Small intestine (tissue), 7 donors: ENCODE data around the gene CDH13. TPM values are rescaled to one million over a fixed set of nuclear protein-coding genes. Genes with fewer than 3 reads are reported as not detected.

Experiments
- DNase-seq, 2 donors: peaks; one replicate each; pipeline versions ENCODE4 v3.0.0 to v3.0.0-alpha.2; 2013
- FAIRE-seq: peaks from 2 replicates; lab custom pipeline; 2012; peaks lifted over from hg19 to GRCh38; lab: Jason Lieb, UNC
- H3K27ac ChIP-seq, 3 donors: one replicate each; pipeline ENCODE4 v1.5.1; 2013; ENCODE audit warnings: low read length in 2 of 3, mild to moderate bottlenecking in 2 of 3, control low read depth in 1 of 3, inconsistent platforms in 1 of 3, low read depth in 1 of 3, moderate library complexity in 1 of 3
- H3K27me3 ChIP-seq, 3 donors: one replicate each; pipeline ENCODE4 v1.6.1; 2013; ENCODE audit warnings: low read length in 3 of 3, inconsistent platforms in 1 of 3; ENCODE audit not compliant: control insufficient read depth in 3 of 3, insufficient read depth in 3 of 3
- H3K36me3 ChIP-seq, 3 donors: one replicate each; pipeline ENCODE4 v1.6.1; 2013; ENCODE audit warnings: low read length in 3 of 3, inconsistent platforms in 1 of 3, low read depth in 1 of 3, mild to moderate bottlenecking in 1 of 3, moderate library complexity in 1 of 3; ENCODE audit not compliant: control insufficient read depth in 3 of 3, insufficient read depth in 2 of 3
- H3K4me1 ChIP-seq, 3 donors: one replicate each; pipeline ENCODE4 v1.6.1; 2013; ENCODE audit warnings: low read length in 2 of 3, inconsistent platforms in 1 of 3, low read depth in 1 of 3, mild to moderate bottlenecking in 1 of 3, moderate library complexity in 1 of 3; ENCODE audit not compliant: control insufficient read depth in 3 of 3, insufficient read depth in 2 of 3
- H3K4me3 ChIP-seq, 3 donors: one replicate each; pipeline ENCODE4 v1.5.1; 2013; ENCODE audit warnings: low read length in 3 of 3, control low read depth in 1 of 3, inconsistent platforms in 1 of 3, low read depth in 1 of 3, mild to moderate bottlenecking in 1 of 3, moderate library complexity in 1 of 3
- H3K9me3 ChIP-seq, 2 donors: one replicate each; pipeline ENCODE4 v1.6.1; 2013; ENCODE audit warnings: low read depth in 1 of 2, low read length in 1 of 2; ENCODE audit not compliant: control insufficient read depth in 2 of 2, insufficient read depth in 1 of 2
- WGBS, 3 donors: extraction: QIAGEN DNeasy Blood & Tissue Kit; methylation state at CpG; one replicate each; pipeline ENCODE4 v1.1.7; 2013; 5-methylcytosine and 5-hydroxymethylcytosine counted together
- polyA plus RNA-seq, 4 donors: library from polyadenylated mRNA; stranded (reverse) in 3 of 4; unstranded in 1 of 4; fragments of 200-250 nt in 3 of 4; fragments of 120-200 nt in 1 of 4; gene quantifications; one replicate each; pipeline versions ENCODE4 v1.2.1 to v1.2.3, GENCODE V29; 2013
- donor health status: healthy with polysubstance abuse.
- donor health status: control.
- donor health status: control.
- donor health status: Bipolar disorder and iron deficiency.
- donor health status: healthy.

CDH13 gene
- polyA plus RNA-seq, 4 donors, result 0.27 to 15.0 (median 2.9) TPM; not detected in 1

DNA sequence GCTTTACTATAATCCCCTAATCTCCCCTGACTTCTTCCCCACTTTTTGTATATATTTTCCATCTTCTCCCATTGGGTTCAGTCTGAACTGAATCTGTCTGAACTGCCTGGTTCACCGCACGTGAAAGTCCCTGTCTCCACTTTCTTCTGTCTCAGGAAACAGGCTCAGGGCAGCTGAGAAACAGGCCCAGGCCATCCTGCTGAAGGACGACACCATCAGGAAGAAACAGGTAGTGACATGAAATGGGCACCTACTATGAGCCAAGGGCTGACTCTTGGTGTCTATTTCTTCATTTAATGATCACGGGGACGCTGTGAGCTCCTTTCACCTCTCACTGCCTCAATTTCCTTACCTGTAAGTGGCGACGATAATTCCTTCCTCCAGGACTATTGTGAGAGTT lies 1090.5 kb downstream of the CDH13 start:
- H3K9me3 ChIP-seq, result no peaks in the 10 kb centered on the region
- FAIRE-seq (no peak), DNase-seq (no peak)
- WGBS, 3 donors, result 76 to 83% (median 78%) methylated on average over 7 of the region's 7 CpGs
- H3K36me3 ChIP-seq, result no peaks in the 10 kb centered on the region
- no peak overlapping the region for H3K27ac ChIP-seq
- H3K4me3 ChIP-seq, result no peak overlapping the region
- H3K4me1 ChIP-seq, result no peaks in the 10 kb centered on the region
- peaks cover 0 to 1% (median 0%) of the 10 kb centered on the region in 3 donors for H3K27me3 ChIP-seq

DNA sequence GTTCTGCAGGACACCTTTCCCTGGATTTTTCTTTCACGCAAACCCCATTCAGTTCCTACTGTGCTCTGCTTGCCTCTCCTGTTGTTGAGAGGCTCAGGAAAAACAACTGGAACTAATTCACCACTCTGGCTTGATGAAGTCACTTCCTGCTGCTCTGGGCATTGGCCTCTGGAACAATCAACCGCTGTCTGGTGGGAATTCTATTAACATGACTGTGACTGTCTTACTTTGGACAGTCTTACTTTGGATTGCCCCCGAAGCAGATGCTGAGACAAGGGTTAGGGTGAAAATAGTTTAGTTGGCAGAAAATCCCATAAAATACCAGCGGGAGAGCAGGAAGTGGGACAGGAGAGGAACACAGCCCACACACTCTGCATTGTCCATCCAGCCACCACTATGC lies 1091.0 kb downstream of the CDH13 start:
- Histone ChIP-seq H3K36me3 (no peaks in the 10 kb centered on the region), H3K4me3 (no peak overlapping the region), H3K27me3 (peaks cover 0 to 1% (median 0%) of the 10 kb centered on the region in 3 donors), H3K9me3 (no peaks in the 10 kb centered on the region), H3K4me1 (no peaks in the 10 kb centered on the region), H3K27ac (no peak overlapping the region)
- WGBS, 3 donors, result 68 to 76% (median 71%) methylated on average over 4 of the region's 4 CpGs
- no peak for DNase-seq
- FAIRE-seq, result no peak

DNA sequence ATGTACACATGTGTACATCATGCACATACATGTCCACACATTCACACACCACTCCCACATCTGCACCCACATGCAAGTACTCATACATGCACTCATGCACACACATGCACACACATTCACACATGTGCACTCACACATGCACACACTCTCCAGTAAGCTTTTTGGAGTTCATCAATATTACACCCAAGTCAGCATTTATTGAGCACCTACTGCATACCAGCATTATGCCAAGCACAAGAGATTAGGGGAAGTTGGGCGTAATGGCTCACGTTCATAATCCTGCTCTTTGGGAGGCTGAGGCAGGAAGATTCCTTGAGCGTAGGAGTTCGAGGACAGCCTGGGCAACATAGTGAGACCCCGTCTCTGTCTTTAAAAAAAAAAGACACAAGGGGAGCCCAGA lies 1093.4 kb downstream of the CDH13 start:
- WGBS, 3 donors, result 88 to 94% (median 91%) methylated on average over 5 of the region's 5 CpGs
- no peaks in the 10 kb centered on the region for H3K9me3 ChIP-seq
- H3K4me3 ChIP-seq, result no peak overlapping the region

DNA sequence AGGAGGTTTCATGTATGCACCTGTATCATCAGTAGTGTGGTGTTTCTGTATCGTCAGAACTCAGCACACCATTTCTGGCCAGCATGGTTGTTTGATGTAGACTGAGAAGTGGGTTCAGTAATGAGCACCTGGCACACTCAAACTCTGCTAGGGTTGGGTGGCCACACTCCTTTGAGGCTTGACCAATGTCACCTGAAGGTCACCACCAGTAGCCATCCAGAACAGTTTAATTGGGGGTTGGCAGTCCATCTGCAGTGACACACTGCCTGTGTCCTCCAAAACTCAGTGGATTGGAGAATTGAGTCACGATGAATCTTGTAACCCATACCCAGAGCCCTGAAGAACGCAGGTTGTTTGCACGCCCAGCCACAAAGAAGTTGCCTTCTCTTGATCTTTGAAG lies 1094.2 kb downstream of the CDH13 start:
- no peaks in the 10 kb centered on the region for H3K36me3 ChIP-seq
- H3K4me1 ChIP-seq, result no peaks in the 10 kb centered on the region
- no peaks in the 10 kb centered on the region for H3K27me3 ChIP-seq
- no peak overlapping the region for H3K27ac ChIP-seq
- H3K4me3 ChIP-seq, result no peak overlapping the region
- no peaks in the 10 kb centered on the region for H3K9me3 ChIP-seq
- DNase-seq, result no peak
- no peak for FAIRE-seq
- WGBS, 3 donors, result 73 to 94% (median 90%) methylated on average over 4 of the region's 4 CpGs

More for the DNA sequence above, 1093.4 kb downstream of the CDH13 start:
- FAIRE-seq (no peak), DNase-seq (no peak)
- H3K36me3 ChIP-seq, result no peaks in the 10 kb centered on the region
- H3K4me1 ChIP-seq, result no peaks in the 10 kb centered on the region
- no peaks in the 10 kb centered on the region for H3K27me3 ChIP-seq
- no peak overlapping the region for H3K27ac ChIP-seq

DNA sequence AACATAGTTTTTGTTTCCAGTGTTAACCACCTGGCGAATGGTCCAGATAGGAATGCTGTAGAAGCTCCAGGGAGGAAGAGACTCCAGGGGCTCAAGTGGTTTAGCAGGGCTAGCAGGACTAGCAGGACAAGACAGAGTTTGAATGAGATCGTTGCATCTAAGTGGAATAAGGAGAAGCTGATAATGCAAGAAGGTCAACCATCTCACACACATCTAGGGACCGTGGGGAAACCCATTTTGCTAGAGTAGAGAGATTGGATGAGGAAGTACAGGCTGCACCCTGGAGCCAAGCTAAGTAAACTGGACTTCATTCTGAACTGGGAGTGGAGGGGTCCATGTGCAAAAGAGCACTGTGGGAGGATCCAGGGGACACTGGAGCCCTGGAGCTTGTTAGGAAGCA lies 1094.9 kb downstream of the CDH13 start:
- FAIRE-seq, result no peak
- no peaks in the 10 kb centered on the region for H3K9me3 ChIP-seq
- 51 to 68% (median 61%) methylated on average over 3 of the region's 3 CpGs for WGBS, 3 donors

DNA sequence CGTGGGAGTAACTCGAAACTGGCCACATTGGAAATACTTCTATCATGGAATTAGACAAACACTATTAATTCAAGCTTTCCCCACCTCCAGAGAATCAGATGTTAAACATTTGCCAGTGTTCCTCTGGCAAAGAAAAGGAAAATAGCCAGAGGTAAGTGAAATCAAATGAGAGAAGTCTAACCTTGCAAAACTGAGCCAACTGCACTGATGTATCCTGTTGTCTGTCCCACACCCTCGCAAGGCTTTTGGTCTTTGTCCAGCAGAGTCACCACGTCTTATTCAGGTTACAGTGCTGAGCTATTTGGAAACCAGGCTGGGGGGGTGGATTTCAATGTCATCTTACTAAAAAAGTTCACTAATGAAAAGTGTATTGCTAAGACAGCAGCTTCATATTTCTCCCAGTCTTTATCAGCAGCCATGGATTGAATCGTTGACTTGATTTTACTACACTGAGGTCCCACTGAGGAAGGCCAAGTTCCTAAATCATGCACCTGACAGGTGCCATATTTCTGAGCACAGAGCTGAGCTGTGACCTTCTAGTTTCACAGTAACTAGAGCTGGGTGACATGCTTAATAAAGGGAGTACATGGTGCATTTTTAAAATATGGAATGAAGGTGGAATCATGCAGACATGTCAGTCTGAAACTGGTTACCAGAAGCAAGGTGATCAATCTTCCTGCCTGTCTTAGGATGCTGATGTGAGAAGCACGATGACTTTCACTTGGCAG lies 1095.9 kb downstream of the CDH13 start:
- H3K9me3 ChIP-seq, result no peaks in the 10 kb centered on the region
- no peak overlapping the region for H3K4me3 ChIP-seq
- 50 to 72% (median 56%) methylated on average over 6 of the region's 6 CpGs for WGBS, 3 donors
- H3K4me1 ChIP-seq, result no peaks in the 10 kb centered on the region
- no peak for FAIRE-seq
- no peaks in the 10 kb centered on the region for H3K36me3 ChIP-seq
- no peak for DNase-seq
- no peak overlapping the region for H3K27ac ChIP-seq
- H3K27me3 ChIP-seq, result no peaks in the 10 kb centered on the region

More for the DNA sequence above, 1094.9 kb downstream of the CDH13 start:
- Histone ChIP-seq H3K4me3 (no peak overlapping the region), H3K27ac (no peak overlapping the region), H3K4me1 (no peaks in the 10 kb centered on the region), H3K36me3 (no peaks in the 10 kb centered on the region), H3K27me3 (no peaks in the 10 kb centered on the region)
- no peak for DNase-seq

DNA sequence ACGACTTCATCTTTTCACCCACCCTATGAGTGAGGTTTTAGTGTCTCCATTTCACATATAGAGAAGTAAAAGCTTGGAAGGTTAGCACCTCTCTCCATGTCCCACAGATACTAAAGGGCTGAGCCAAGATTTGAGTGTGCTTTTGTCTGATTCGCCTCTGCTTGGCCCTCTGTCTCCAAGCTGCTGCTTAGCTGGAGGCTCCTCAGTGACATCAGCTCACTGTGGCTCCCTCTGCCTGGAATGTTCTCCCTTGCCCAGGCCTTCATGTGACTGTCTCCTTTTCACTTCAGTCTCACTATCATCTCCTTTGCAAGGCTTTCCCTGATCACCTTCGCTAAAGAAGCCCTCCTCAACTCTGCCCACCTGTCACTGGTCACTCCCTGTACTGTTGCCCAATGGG lies 1096.5 kb downstream of the CDH13 start:
- Histone ChIP-seq H3K9me3 (no peaks in the 10 kb centered on the region), H3K4me3 (no peak overlapping the region), H3K4me1 (no peaks in the 10 kb centered on the region), H3K27ac (no peak overlapping the region), H3K27me3 (no peaks in the 10 kb centered on the region), H3K36me3 (no peaks in the 10 kb centered on the region)
- FAIRE-seq (no peak), DNase-seq (no peak)
- WGBS, 3 donors, result 66 to 72% (median 72%) methylated on average over 3 of the region's 3 CpGs

DNA sequence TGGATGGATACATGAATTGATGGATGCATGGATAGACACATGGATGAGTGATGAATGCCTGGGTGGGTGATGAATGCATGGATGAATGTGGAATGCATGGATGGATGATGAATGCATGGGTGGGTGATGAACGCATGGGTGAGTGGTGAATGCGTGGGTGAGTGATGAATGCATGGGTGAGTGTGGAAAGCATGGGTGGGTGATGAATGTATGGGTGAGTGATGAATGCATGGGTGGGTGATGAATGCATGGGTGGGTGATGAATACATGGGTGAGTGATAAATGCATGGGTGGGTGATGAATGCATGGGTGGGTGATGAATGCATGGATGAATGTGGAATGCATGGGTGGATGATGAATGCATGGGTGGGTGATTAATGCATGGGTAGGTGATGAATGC lies 1097.1 kb downstream of the CDH13 start:
- H3K27ac ChIP-seq, result no peak overlapping the region
- FAIRE-seq (no peak), DNase-seq (no peak)
- H3K36me3 ChIP-seq, result no peaks in the 10 kb centered on the region
- 94 to 98% (median 97%) methylated on average over 2 of the region's 2 CpGs for WGBS, 3 donors
- H3K27me3 ChIP-seq, result no peaks in the 10 kb centered on the region
- no peaks in the 10 kb centered on the region for H3K9me3 ChIP-seq
- H3K4me1 ChIP-seq, result no peaks in the 10 kb centered on the region
- H3K4me3 ChIP-seq, result no peak overlapping the region

DNA sequence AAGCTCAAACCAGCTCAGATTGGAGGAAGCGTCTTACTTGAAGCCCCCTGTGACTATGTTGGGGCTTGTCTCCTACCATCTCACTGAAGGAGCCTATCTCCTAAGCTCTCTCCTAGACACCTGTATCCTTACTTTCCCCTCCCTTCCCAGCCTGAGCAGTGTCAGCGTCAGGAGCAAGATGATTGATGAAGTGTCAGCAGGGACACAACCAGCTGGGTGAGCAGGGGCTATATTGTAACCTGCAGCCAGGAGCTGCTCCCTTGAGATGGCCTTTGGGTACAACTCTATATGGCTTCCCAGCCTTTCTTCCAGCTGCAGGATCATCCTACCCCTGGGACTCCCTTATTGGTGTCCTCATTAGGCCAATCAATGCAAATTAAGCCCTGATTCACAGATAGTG lies 1097.8 kb downstream of the CDH13 start:
- WGBS, 3 donors, result 56 to 76% (median 67%) methylated on average over 2 of the region's 2 CpGs
- Histone ChIP-seq H3K4me1 (no peaks in the 10 kb centered on the region), H3K27ac (no peak overlapping the region), H3K27me3 (no peaks in the 10 kb centered on the region), H3K4me3 (no peak overlapping the region), H3K36me3 (no peaks in the 10 kb centered on the region), H3K9me3 (no peaks in the 10 kb centered on the region)
- DNase-seq (no peak), FAIRE-seq (no peak)
